NB4 (cell line): ENCODE measurements around the gene OPN1LW.
"Not testable (repeated sequence)": the region's sequence is repeated elsewhere in the genome, so short reads cannot be mapped to it uniquely, and the experiment has no call there.

Source experiments
- DNase-seq: peaks from one replicate; pipeline ENCODE4 v3.0.0; 2010; ENCODE audit warnings: low read depth
- H3K4me3 ChIP-seq: one replicate; pipeline ENCODE4 v1.5.1; 2011; ENCODE audit warnings: mild to moderate bottlenecking, low read depth, low read length, moderate library complexity
- CTCF ChIP-seq: IDR thresholded peaks from one replicate; pipeline ENCODE4 v1.5.1; 2012; ENCODE audit warnings: low read depth, low read length
- MAX ChIP-seq: IDR thresholded peaks from 2 replicates; pipeline ENCODE4 v1.6.1; 2011; ENCODE audit warnings: low read depth, low read length
- MYC ChIP-seq: IDR thresholded peaks from 2 replicates; pipeline ENCODE4 v1.6.1; 2011; ENCODE audit warnings: low read depth, low read length
- POLR2A ChIP-seq: IDR thresholded peaks from 2 replicates; pipeline ENCODE4 v1.6.1; 2011; ENCODE audit warnings: mild to moderate bottlenecking; ENCODE audit not compliant: insufficient read length; ENCODE audit errors: extremely low read depth

Gene OPN1LW

DNA sequence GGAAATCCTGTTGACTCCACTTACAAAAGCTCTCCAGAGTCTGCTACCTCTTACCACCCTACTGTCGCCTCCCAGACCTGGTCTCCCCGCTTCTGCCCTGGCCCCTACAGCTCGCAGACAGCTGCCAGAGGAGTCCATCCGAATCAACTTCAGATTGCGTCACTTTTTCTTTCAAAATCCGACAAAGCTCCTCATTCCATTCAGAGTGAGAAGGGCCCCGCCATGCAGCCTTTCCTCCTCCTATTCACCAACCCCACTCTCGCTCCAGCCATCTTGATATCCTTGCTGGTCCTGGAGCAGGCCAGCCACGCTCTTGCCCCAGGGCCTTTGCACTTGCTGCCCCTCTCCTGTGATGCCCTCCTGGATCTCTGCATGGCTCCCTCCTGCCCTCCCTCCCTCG is 5.2 kb upstream of the OPN1LW start:
- DNase-seq = no peak
- H3K4me3 ChIP-seq = no peak overlapping the region
- TF ChIP-seq POLR2A (no peak), CTCF (no peak), MYC (no peak), MAX (no peak)

- no peak overlapping the region for H3K4me3 ChIP-seq
- no peak for DNase-seq
- TF ChIP-seq MAX (no peak), MYC (no peak), POLR2A (no peak), CTCF (no peak)
Measured at GRCh38 chrX:154140206-154140605, 3.8 kb upstream of the OPN1LW start.

DNA sequence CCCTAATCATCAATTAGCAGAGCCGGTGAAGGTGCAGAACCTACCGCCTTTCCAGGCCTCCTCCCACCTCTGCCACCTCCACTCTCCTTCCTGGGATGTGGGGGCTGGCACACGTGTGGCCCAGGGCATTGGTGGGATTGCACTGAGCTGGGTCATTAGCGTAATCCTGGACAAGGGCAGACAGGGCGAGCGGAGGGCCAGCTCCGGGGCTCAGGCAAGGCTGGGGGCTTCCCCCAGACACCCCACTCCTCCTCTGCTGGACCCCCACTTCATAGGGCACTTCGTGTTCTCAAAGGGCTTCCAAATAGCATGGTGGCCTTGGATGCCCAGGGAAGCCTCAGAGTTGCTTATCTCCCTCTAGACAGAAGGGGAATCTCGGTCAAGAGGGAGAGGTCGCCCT is 3.3 kb upstream of the OPN1LW start:
- no peak overlapping the region for H3K4me3 ChIP-seq
- no peak for TF ChIP-seq CTCF
- no peak for TF ChIP-seq POLR2A
- no peak for TF ChIP-seq MYC
- TF ChIP-seq MAX = no peak
- DNase-seq = no peak

DNA sequence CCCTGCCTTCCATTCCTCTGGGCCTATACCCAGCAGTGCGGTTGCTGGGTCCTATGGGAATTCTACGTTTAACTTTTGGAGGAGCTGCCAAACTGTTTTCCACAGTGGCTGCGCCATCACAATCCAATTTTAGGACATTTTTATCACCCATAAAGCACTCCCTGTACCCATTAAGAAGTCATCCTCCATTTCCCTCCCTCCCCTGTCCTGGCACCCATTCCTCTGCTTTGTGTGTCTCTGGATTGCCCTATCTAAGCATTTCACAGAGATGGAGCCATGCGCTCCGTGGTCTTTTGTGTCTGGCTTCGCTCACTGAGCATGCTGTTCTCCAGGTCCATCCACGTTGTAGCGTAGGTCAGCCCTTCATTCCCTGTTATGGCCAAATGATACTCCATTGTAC is 1.7 kb upstream of the OPN1LW start:
- H3K4me3 ChIP-seq = no peak overlapping the region
- DNase-seq = no peak
- TF ChIP-seq POLR2A (no peak), CTCF (no peak), MYC (no peak), MAX (no peak)

DNA sequence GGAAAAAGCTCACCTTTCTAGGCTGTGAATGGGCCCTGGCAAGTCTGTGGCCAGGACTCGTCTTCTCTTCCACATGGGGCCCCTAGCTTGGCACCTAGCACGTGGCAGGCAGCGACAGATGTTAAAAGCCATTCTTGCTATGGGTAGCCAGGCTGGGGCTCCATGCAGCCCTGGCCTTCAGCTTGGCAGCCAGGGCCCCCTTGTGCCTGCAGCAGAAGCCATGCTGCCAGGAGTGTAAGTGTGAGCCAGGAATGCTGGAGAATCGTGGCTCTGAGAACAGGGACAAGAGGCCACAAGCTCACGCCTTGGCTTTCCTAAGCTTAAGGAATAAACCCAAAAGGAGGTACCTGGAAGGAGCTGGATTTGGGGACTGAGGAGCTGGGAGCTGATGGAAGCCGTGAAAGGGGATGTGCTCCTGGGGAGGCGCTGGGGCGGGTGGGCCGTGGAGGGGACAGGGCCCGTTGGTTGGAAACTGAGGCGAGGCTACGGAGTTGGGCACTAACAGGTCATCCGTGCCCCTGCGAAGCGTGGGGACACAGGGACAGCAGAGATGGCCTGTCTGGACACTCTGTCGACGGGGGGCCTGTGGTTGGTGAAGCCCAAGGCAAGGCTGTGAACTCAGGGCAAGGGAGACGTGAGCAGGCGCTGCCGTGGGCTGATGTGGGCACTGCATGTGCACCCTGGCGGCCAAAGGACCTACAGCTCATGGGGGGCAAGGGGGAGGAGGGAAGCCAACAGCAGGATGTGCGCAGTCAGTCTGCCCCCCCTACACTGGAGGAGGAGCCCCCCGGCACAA is 895 bp upstream of the OPN1LW start:
- TF ChIP-seq MYC (no peak), MAX (no peak), POLR2A (no peak), CTCF (no peak)
- H3K4me3 ChIP-seq = no peak overlapping the region

DNA sequence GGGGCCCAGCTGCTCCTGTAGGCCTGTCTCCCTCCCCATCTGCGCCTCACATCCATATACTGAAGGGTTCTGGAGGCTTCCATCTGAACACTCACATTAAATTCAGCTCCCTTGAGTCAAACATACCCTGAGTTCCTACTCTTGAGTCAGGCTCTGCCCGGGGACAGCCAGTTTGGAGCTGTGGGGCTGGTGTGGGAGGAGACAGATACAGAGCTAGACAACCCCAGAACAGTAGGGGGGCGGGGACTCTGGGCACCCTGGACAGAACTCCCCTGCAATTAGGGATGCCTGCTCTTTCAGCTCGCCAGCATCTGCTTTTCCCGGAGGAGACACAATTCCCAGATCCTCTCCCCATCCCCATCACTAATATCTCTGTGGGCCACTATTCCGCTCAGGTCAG is 7.0 kb downstream of the OPN1LW start:
- not testable (repeated sequence) for DNase-seq

More for the DNA sequence above, 895 bp upstream of the OPN1LW start:
- DNase-seq = no peak

DNA sequence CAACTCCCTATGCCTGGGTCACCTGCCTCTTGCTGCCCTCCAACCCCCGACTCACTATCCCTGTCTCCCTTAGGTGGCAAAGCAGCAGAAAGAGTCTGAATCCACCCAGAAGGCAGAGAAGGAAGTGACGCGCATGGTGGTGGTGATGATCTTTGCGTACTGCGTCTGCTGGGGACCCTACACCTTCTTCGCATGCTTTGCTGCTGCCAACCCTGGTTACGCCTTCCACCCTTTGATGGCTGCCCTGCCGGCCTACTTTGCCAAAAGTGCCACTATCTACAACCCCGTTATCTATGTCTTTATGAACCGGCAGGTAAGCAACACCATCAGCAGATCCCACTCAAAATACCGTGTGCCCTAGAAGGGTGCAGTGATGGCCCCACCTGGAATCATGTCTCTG is 12.2 kb downstream of the OPN1LW start:
- H3K4me3 ChIP-seq, DNase-seq: not testable (repeated sequence)

More for the DNA sequence above, 7.0 kb downstream of the OPN1LW start:
- not testable (repeated sequence) for H3K4me3 ChIP-seq

GRCh38 chrX:154157207-154157606 is 13.2 kb downstream of the OPN1LW start:
- H3K4me3 ChIP-seq, DNase-seq: not testable (repeated sequence)

- not testable (repeated sequence) for DNase-seq
Measured at GRCh38 chrX:154159345-154159744, 15.3 kb downstream of the OPN1LW start.

GRCh38 chrX:154164902-154165301 is 20.9 kb downstream of the OPN1LW start:
- not testable (repeated sequence) for H3K4me3 ChIP-seq, DNase-seq

More at GRCh38 chrX:154159345-154159744, 15.3 kb downstream of the OPN1LW start:
- not testable (repeated sequence) for H3K4me3 ChIP-seq
